RWPE2 (cell line): ENCODE results near the gene GRK6.

Experiments used
- ATAC-seq: fragments of 200-7000 bp; cut with Tn5 transposase; 3 replicates; pipeline ENCODE4 v1.9.1; 2021; ENCODE audit warnings: low read depth
- DNase-seq: peaks from one replicate; pipeline ENCODE4 v3.0.0-alpha.2; 2020; ENCODE audit warnings: low spot score
- H3K27ac ChIP-seq: fragments of 450-650 bp; 2 replicates; pipeline ENCODE4 v1.5.1; 2017; ENCODE audit warnings: mild to moderate bottlenecking; ENCODE audit not compliant: poor library complexity, severe bottlenecking
- H3K27me3 ChIP-seq: fragments of 250-450 bp; sonication (Bioruptor Pico); 2 replicates; pipeline ENCODE4 v1.5.1; 2021; ENCODE audit warnings: mild to moderate bottlenecking, moderate library complexity; ENCODE audit not compliant: insufficient read depth, poor library complexity, severe bottlenecking
- H3K36me3 ChIP-seq: fragments of 250-450 bp; sonication (Bioruptor Pico); 2 replicates; pipeline ENCODE4 v1.5.1; 2020; ENCODE audit warnings: low read depth, mild to moderate bottlenecking, moderate library complexity
- H3K4me1 ChIP-seq: fragments of 250-450 bp; sonication (Bioruptor Pico); 2 replicates; pipeline ENCODE4 v1.5.1; 2021; ENCODE audit warnings: mild to moderate bottlenecking, moderate library complexity; ENCODE audit not compliant: insufficient read depth, poor library complexity, severe bottlenecking
- H3K4me3 ChIP-seq: fragments of 250-450 bp; sonication (Bioruptor Pico); 2 replicates; pipeline ENCODE4 v1.5.1; 2021; ENCODE audit warnings: mild to moderate bottlenecking, moderate library complexity; ENCODE audit not compliant: severe bottlenecking
- H3K9me3 ChIP-seq: fragments of 250-450 bp; sonication (Bioruptor Pico); 2 replicates; pipeline ENCODE4 v1.5.1; 2021; ENCODE audit warnings: mild to moderate bottlenecking, moderate library complexity; ENCODE audit not compliant: severe bottlenecking
- CTCF ChIP-seq: fragments of 450-650 bp; IDR thresholded peaks from one replicate; pipeline ENCODE4 v1.5.1; 2017; ENCODE audit warnings: mild to moderate bottlenecking, moderate library complexity; ENCODE audit not compliant: poor library complexity, severe bottlenecking

GRK6 gene

GRCh38 chr5:177459819-177460628 is 33.5 kb downstream of the GRK6 start:
- H3K27ac ChIP-seq = no peak overlapping the region
- no peak overlapping the region for H3K4me3 ChIP-seq
- no peaks in the 10 kb centered on the region for H3K4me1 ChIP-seq
- H3K9me3 ChIP-seq = no peaks in the 10 kb centered on the region
- DNase-seq = no peak
- H3K27me3 ChIP-seq = no peaks in the 10 kb centered on the region
- TF ChIP-seq CTCF = no peak
- peaks cover 45% of the 10 kb centered on the region for H3K36me3 ChIP-seq
- no peak for ATAC-seq

GRCh38 chr5:177462021-177462670 is 35.7 kb downstream of the GRK6 start:
- H3K4me3 ChIP-seq = no peak overlapping the region
- TF ChIP-seq CTCF = no peak

GRCh38 chr5:177465044-177465443 is 38.6 kb downstream of the GRK6 start:
- TF ChIP-seq CTCF = no peak
- H3K27ac ChIP-seq = no peak overlapping the region
- peaks cover 57% of the 10 kb centered on the region for H3K36me3 ChIP-seq
- no peaks in the 10 kb centered on the region for H3K9me3 ChIP-seq
- DNase-seq (no peak), ATAC-seq (no peak)
- H3K27me3 ChIP-seq = no peaks in the 10 kb centered on the region
- no peaks in the 10 kb centered on the region for H3K4me1 ChIP-seq
- H3K4me3 ChIP-seq = no peak overlapping the region

More at GRCh38 chr5:177462021-177462670, 35.7 kb downstream of the GRK6 start:
- no peaks in the 10 kb centered on the region for H3K4me1 ChIP-seq
- H3K27me3 ChIP-seq = no peaks in the 10 kb centered on the region
- ATAC-seq (no peak), DNase-seq (no peak)
- no peaks in the 10 kb centered on the region for H3K9me3 ChIP-seq
- H3K27ac ChIP-seq = no peak overlapping the region
- peaks cover 60% of the 10 kb centered on the region for H3K36me3 ChIP-seq

- ATAC-seq (no peak), DNase-seq (no peak)
- Histone ChIP-seq H3K27me3 (no peaks in the 10 kb centered on the region), H3K9me3 (no peaks in the 10 kb centered on the region), H3K36me3 (peaks cover 62% of the 10 kb centered on the region), H3K4me3 (no peak overlapping the region), H3K27ac (no peak overlapping the region), H3K4me1 (peaks cover 11% of the 10 kb centered on the region)
- TF ChIP-seq CTCF = no peak
These were observed 40.4 kb downstream of the GRK6 start for GRCh38 chr5:177466861-177467260.

DNA sequence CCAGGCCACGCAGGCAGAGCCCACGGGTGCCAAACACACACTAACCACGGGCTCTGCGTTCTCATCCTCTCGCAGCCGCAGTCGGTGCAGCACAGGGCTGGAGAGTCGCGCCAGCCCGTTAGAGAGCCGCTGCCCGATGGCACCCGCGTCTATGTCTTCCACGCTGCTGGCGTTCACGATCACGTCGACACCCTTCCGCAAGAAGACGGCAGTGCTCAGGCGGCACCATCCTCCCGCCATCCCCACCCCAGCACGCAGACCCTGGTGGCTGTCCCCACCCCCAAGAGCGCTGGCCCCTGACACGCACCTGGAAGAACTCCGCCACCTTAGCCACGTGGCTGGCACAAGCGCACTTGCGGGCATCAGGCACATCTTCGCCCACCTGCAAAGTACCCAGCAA is 41.0 kb downstream of the GRK6 start:
- no peak for DNase-seq
- Histone ChIP-seq H3K9me3 (no peaks in the 10 kb centered on the region), H3K27me3 (no peaks in the 10 kb centered on the region), H3K4me3 (no peak overlapping the region), H3K4me1 (peaks cover 15% of the 10 kb centered on the region), H3K27ac (no peak overlapping the region), H3K36me3 (peaks cover 62% of the 10 kb centered on the region)
- ATAC-seq = no peak
- no peak for TF ChIP-seq CTCF
